ENCODE data around the gene GPR83. TPM values are rescaled to one million over a fixed set of nuclear protein-coding genes. Genes with fewer than 3 reads are reported as not detected.

GPR83 gene
- total and polyA plus RNA-seq, 7 donors, result 0.10 to 0.55 (median 0.41) TPM; not detected in 2

DNA sequence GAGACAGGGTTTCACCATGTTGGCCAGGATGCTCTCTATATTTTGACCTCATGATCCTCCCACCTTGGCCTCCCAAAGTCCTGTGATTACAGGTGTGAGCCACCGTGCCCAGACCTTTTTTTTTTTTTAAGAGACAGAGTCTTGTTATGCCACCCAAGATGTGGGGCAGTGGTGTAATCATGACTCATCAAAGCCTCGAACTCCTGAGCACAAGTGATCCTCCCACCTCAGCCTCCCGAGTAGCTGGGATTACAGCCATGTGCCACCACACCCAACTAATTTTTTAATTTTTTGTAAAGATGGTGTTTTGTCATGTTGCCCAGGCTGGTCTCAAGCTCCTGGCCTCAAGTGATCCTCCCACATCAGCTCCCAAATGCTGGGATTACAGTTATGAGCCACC lies 59.0 kb downstream of the GPR83 start:
- no peaks in the 10 kb centered on the region for H3K9me3 ChIP-seq
- no peaks in the 10 kb centered on the region for H3K36me3 ChIP-seq
- no peak overlapping the region for H3K27ac ChIP-seq
- WGBS, 2 donors, result 61 to 81% methylated on average over 3 of the region's 3 CpGs
- H3K4me1 ChIP-seq, result no peaks in the 10 kb centered on the region
- intact Hi-C loops (cut with DNase I), result no loop called here
- H3K4me3 ChIP-seq, result no peak overlapping the region
- H3K27me3 ChIP-seq, result no peaks in the 10 kb centered on the region
- TF ChIP-seq, protein P1, sequence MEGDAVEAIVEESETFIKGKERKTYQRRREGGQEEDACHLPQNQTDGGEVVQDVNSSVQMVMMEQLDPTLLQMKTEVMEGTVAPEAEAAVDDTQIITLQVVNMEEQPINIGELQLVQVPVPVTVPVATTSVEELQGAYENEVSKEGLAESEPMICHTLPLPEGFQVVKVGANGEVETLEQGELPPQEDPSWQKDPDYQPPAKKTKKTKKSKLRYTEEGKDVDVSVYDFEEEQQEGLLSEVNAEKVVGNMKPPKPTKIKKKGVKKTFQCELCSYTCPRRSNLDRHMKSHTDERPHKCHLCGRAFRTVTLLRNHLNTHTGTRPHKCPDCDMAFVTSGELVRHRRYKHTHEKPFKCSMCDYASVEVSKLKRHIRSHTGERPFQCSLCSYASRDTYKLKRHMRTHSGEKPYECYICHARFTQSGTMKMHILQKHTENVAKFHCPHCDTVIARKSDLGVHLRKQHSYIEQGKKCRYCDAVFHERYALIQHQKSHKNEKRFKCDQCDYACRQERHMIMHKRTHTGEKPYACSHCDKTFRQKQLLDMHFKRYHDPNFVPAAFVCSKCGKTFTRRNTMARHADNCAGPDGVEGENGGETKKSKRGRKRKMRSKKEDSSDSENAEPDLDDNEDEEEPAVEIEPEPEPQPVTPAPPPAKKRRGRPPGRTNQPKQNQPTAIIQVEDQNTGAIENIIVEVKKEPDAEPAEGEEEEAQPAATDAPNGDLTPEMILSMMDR (IDR thresholded peaks at IDR 0.05), result no peak
- no peak for TF ChIP-seq EP300 (IDR thresholded peaks at IDR 0.05)
- TF ChIP-seq POLR2AphosphoS5 (IDR thresholded peaks at IDR 0.05), result no peak
- no peak for TF ChIP-seq POLR2A (IDR thresholded peaks at IDR 0.05)
- DNase-seq, result no peak

DNA sequence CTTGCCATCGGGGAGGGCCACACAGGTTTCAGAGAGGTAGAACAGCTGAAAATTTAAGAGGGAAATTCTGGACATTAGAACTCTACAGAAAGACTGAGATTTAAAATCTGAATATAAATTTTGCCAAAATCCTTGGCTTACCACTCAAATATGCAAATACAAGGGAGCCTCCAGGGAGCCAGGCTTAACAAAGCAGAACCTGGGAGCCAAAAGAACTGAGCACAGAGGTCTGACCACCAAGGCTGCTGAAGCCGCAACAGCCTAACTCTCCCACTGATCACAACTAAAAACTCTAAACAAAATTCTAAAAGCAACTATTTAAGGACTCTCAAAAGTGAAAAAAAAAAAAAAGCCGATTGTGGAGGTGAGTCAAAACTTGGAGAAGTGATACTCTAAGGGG lies 62.6 kb downstream of the GPR83 start:
- Histone ChIP-seq H3K27ac (no peak overlapping the region), H3K9me3 (no peaks in the 10 kb centered on the region), H3K4me3 (no peak overlapping the region), H3K4me1 (no peaks in the 10 kb centered on the region), H3K36me3 (no peaks in the 10 kb centered on the region), H3K27me3 (no peaks in the 10 kb centered on the region)
- 89 to 90% methylated on average over 3 of the region's 3 CpGs for WGBS, 2 donors
- TF ChIP-seq EP300 (IDR thresholded peaks at IDR 0.05), result no peak
- TF ChIP-seq, protein P1 (IDR thresholded peaks at IDR 0.05), result no peak
- no peak for DNase-seq
- intact Hi-C loops (cut with DNase I), result no loop called here

DNA sequence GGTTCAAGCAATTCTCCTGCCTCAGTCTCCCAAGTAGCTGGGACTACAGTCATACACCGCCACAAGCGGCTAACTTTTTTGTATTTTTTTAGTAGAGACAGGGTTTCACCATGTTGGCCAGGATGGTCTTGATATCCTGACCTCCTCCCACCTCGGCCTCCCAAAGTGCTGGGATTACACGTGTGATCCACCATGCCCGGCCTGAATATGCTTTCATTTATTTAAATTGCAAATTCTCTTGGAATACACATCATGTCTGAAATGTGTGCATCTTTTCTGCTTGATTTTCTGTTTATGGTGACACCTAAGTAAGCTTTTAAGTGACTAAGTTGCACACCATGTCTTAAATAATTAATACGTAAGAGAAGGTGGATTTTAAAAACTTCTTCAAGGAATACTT lies 65.2 kb downstream of the GPR83 start:
- Histone ChIP-seq H3K27ac (no peak overlapping the region), H3K27me3 (no peaks in the 10 kb centered on the region), H3K9me3 (no peaks in the 10 kb centered on the region), H3K4me3 (no peak overlapping the region), H3K36me3 (no peaks in the 10 kb centered on the region), H3K4me1 (peaks cover 0 to 9% (median 3%) of the 10 kb centered on the region in 4 donors)
- intact Hi-C loops (cut with DNase I), result no loop called here
- 89 to 92% methylated on average over 6 of the region's 6 CpGs for WGBS, 2 donors
- no peak for DNase-seq
- TF ChIP-seq POLR2AphosphoS5 (IDR thresholded peaks at IDR 0.05) (no peak), POLR2A (IDR thresholded peaks at IDR 0.05) (no peak), EP300 (IDR thresholded peaks at IDR 0.05) (no peak)
- TF ChIP-seq, protein P1 (IDR thresholded peaks at IDR 0.05), result no peak

DNA sequence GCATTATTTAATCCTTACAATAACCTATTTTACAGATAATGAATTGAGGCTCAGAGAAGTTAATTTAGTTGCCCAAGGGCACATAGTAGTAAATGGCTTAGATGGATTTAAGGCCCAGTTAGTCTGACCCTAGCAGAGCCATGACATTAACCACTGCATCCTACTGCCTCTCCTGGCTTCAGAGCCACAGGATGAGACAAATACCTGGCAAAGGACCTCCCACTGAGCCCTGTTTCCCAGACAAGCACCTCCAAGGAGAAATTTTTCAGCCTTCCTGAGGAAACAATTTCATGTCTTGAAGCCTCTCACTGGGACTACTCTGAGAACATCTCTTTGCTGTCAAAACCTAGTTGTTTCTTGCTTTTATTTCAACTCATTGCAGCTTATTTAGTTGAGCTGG lies 68.4 kb downstream of the GPR83 start:
- Histone ChIP-seq H3K36me3 (no peaks in the 10 kb centered on the region), H3K27ac (no peak overlapping the region), H3K27me3 (no peaks in the 10 kb centered on the region), H3K9me3 (no peaks in the 10 kb centered on the region), H3K4me3 (no peak overlapping the region), H3K4me1 (peaks cover 0 to 22% (median 11%) of the 10 kb centered on the region in 4 donors)
- intact Hi-C loops (cut with DNase I), result no loop called here
- DNase-seq, result no peak
- TF ChIP-seq EP300 (IDR thresholded peaks at IDR 0.05) (no peak), POLR2A (IDR thresholded peaks at IDR 0.05) (no peak), POLR2AphosphoS5 (IDR thresholded peaks at IDR 0.05) (no peak)
- TF ChIP-seq, protein P1 (IDR thresholded peaks at IDR 0.05), result no peak

DNA sequence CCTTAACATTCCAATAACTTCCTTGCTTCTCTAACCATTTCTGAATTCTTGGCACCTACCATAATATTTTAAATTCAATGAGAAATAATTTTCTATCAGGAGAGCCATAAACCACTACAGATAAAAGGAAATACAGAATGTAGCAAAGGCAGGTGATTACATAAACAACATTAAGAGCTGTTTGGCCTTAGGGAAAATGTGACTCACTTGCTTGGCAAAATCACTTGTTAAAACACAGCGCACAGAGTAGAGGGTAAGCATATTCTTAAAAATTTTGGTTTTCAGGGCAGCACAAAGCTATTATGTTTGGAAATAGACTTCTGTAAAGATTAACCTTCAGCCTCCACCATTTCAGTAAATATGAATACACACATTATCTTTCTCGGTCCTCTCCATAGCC lies 70.4 kb downstream of the GPR83 start:
- Histone ChIP-seq H3K36me3 (no peaks in the 10 kb centered on the region), H3K27me3 (no peaks in the 10 kb centered on the region), H3K4me3 (no peak overlapping the region), H3K4me1 (peaks cover 0 to 22% (median 11%) of the 10 kb centered on the region in 4 donors), H3K27ac (peak overlapping the region in 1 of 4 donors; percentile 9), H3K9me3 (no peaks in the 10 kb centered on the region)
- no peak for DNase-seq
- 86 to 92% methylated on average over 2 of the region's 2 CpGs for WGBS, 2 donors
- intact Hi-C loops (cut with DNase I), result no loop called here
- no peak for TF ChIP-seq POLR2A (IDR thresholded peaks at IDR 0.05)
- peak in 3 of 4 donors; percentile 47 to 54 (median 49) for TF ChIP-seq POLR2AphosphoS5 (IDR thresholded peaks at IDR 0.05)

Measured in sigmoid colon (tissue), 7 donors.